Natural killer cell treated with Interleukin-12 subunit alpha and Interleukin-12 subunit beta and Interleukin-15 and Interleukin-18, amount 100 ng/mL, for 72 hours (primary cell): ENCODE data around the gene MACROD2. TPM values are rescaled to one million over a fixed set of nuclear protein-coding genes. Genes with fewer than 3 reads are reported as not detected.

Source experiments
- ATAC-seq, 2 donors: fragments of 150-1000 bp; cut with Tn5 transposase in 1 of 2; sonication (Bioruptor Pico), chemical (Tn5 transposase) in 1 of 2; 2 replicates each; pipeline ENCODE4 v1.10.0; 2021
- DNase-seq: peaks from one replicate; pipeline ENCODE4 v3.0.0; 2022; ENCODE audit warnings: low spot score
- H3K27ac Mint-ChIP-seq, 2 donors: 1 replicate in 1 of 2; 2 replicates in 1 of 2; pipeline ENCODE4 v1.8.0; 2022; ENCODE audit warnings: mixed read lengths in 2 of 2, mild to moderate bottlenecking in 1 of 2, moderate library complexity in 1 of 2
- H3K27me3 Mint-ChIP-seq, 2 donors: 1 replicate in 1 of 2; 2 replicates in 1 of 2; pipeline ENCODE4 v1.8.0; 2022; ENCODE audit warnings: mixed read lengths in 2 of 2
- H3K36me3 Mint-ChIP-seq: one replicate; pipeline ENCODE4 v1.8.0; 2022; ENCODE audit warnings: mixed read lengths
- H3K4me1 Mint-ChIP-seq, 2 donors: 1 replicate in 1 of 2; 2 replicates in 1 of 2; pipeline ENCODE4 v1.8.0; 2022; ENCODE audit warnings: low read depth in 2 of 2, mixed read lengths in 2 of 2, mild to moderate bottlenecking in 1 of 2
- H3K4me3 Mint-ChIP-seq: one replicate; pipeline ENCODE4 v1.8.0; 2022; ENCODE audit warnings: mixed read lengths
- H3K9me3 Mint-ChIP-seq: 2 replicates; pipeline ENCODE4 v1.8.0; 2022; ENCODE audit warnings: mixed read lengths
- total RNA-seq, 2 donors: library from RNA; stranded (reverse); gene quantifications; one replicate each; pipeline ENCODE4 v1.2.3, GENCODE V29; 2022

The MACROD2 gene
- total RNA-seq, 2 donors from 2014 or later: not detected

GRCh38 chr20:15847196-15847784, 1852.0 kb downstream of the MACROD2 start:
- ATAC-seq (no peak), DNase-seq (no peak)
- Mint-ChIP-seq H3K4me1 (no peaks in the 10 kb centered on the region), H3K4me3 (no peak overlapping the region), H3K27me3 (peaks cover 0 to 11% of the 10 kb centered on the region in 2 donors), H3K9me3 (peaks cover 4% of the 10 kb centered on the region), H3K36me3 (no peaks in the 10 kb centered on the region), H3K27ac (no peak overlapping the region)

GRCh38 chr20:15848126-15848525, 1852.8 kb downstream of the MACROD2 start:
- Mint-ChIP-seq H3K27me3 (peaks cover 0 to 11% of the 10 kb centered on the region in 2 donors), H3K36me3 (no peaks in the 10 kb centered on the region), H3K4me3 (no peak overlapping the region), H3K9me3 (peaks cover 4% of the 10 kb centered on the region), H3K27ac (no peak overlapping the region), H3K4me1 (no peaks in the 10 kb centered on the region)
- DNase-seq (no peak), ATAC-seq (no peak)

GRCh38 chr20:15848995-15849610, 1853.8 kb downstream of the MACROD2 start:
- Mint-ChIP-seq H3K36me3 (no peaks in the 10 kb centered on the region), H3K27ac (no peak overlapping the region), H3K4me3 (no peak overlapping the region), H3K27me3 (peaks cover 0 to 11% of the 10 kb centered on the region in 2 donors), H3K9me3 (peaks cover 4% of the 10 kb centered on the region), H3K4me1 (no peaks in the 10 kb centered on the region)
- DNase-seq (no peak), ATAC-seq (no peak)

GRCh38 chr20:15851576-15852215, 1856.4 kb downstream of the MACROD2 start:
- DNase-seq: no peak
- no peak for ATAC-seq
- Mint-ChIP-seq H3K4me1 (no peaks in the 10 kb centered on the region), H3K4me3 (no peak overlapping the region), H3K27me3 (peaks cover 0 to 12% of the 10 kb centered on the region in 2 donors), H3K36me3 (no peaks in the 10 kb centered on the region), H3K9me3 (peaks cover 4% of the 10 kb centered on the region), H3K27ac (no peak overlapping the region)

- no peak overlapping the region for H3K4me3 Mint-ChIP-seq
- ATAC-seq (no peak), DNase-seq (no peak)
- no peak overlapping the region for H3K27ac Mint-ChIP-seq
- H3K9me3 Mint-ChIP-seq: peaks cover 4% of the 10 kb centered on the region
- no peaks in the 10 kb centered on the region for H3K4me1 Mint-ChIP-seq
- H3K36me3 Mint-ChIP-seq: no peaks in the 10 kb centered on the region
- peaks cover 0 to 6% of the 10 kb centered on the region in 2 donors for H3K27me3 Mint-ChIP-seq
These were observed 1859.6 kb downstream of the MACROD2 start for GRCh38 chr20:15854911-15855310.

- ATAC-seq: no peak
- peaks cover 0 to 6% of the 10 kb centered on the region in 2 donors for H3K27me3 Mint-ChIP-seq
- H3K4me3 Mint-ChIP-seq: no peak overlapping the region
- H3K27ac Mint-ChIP-seq: no peak overlapping the region
- H3K4me1 Mint-ChIP-seq: no peaks in the 10 kb centered on the region
- no peaks in the 10 kb centered on the region for H3K9me3 Mint-ChIP-seq
- H3K36me3 Mint-ChIP-seq: no peaks in the 10 kb centered on the region
- DNase-seq: no peak
These were observed 1862.0 kb downstream of the MACROD2 start for GRCh38 chr20:15857173-15857784.

GRCh38 chr20:15859061-15859460, 1863.7 kb downstream of the MACROD2 start:
- peaks cover 0 to 3% of the 10 kb centered on the region in 2 donors for H3K27me3 Mint-ChIP-seq
- H3K27ac Mint-ChIP-seq: no peak overlapping the region
- no peaks in the 10 kb centered on the region for H3K36me3 Mint-ChIP-seq
- no peak overlapping the region for H3K4me3 Mint-ChIP-seq
- no peaks in the 10 kb centered on the region for H3K4me1 Mint-ChIP-seq
- ATAC-seq: no peak
- DNase-seq: no peak
- no peaks in the 10 kb centered on the region for H3K9me3 Mint-ChIP-seq

- H3K36me3 Mint-ChIP-seq: no peaks in the 10 kb centered on the region
- H3K4me3 Mint-ChIP-seq: no peak overlapping the region
- no peaks in the 10 kb centered on the region for H3K4me1 Mint-ChIP-seq
- no peaks in the 10 kb centered on the region for H3K9me3 Mint-ChIP-seq
- ATAC-seq (no peak), DNase-seq (no peak)
- peaks cover 0 to 2% of the 10 kb centered on the region in 2 donors for H3K27me3 Mint-ChIP-seq
- H3K27ac Mint-ChIP-seq: no peak overlapping the region
These were observed 1865.5 kb downstream of the MACROD2 start for GRCh38 chr20:15860850-15861249.

GRCh38 chr20:15862178-15862577, 1866.9 kb downstream of the MACROD2 start:
- Mint-ChIP-seq H3K4me3 (no peak overlapping the region), H3K27me3 (peaks cover 0 to 2% of the 10 kb centered on the region in 2 donors), H3K9me3 (no peaks in the 10 kb centered on the region), H3K4me1 (no peaks in the 10 kb centered on the region), H3K27ac (no peak overlapping the region), H3K36me3 (no peaks in the 10 kb centered on the region)
- DNase-seq (no peak), ATAC-seq (no peak)

GRCh38 chr20:15863735-15864134, 1868.4 kb downstream of the MACROD2 start:
- DNase-seq: no peak
- H3K27ac Mint-ChIP-seq: no peak overlapping the region
- H3K4me1 Mint-ChIP-seq: no peaks in the 10 kb centered on the region
- peaks cover 3% of the 10 kb centered on the region for H3K9me3 Mint-ChIP-seq
- peaks cover 0 to 2% of the 10 kb centered on the region in 2 donors for H3K27me3 Mint-ChIP-seq
- no peaks in the 10 kb centered on the region for H3K36me3 Mint-ChIP-seq
- ATAC-seq: no peak
- no peak overlapping the region for H3K4me3 Mint-ChIP-seq

- ATAC-seq (no peak), DNase-seq (no peak)
- peaks cover 0 to 2% of the 10 kb centered on the region in 2 donors for H3K27me3 Mint-ChIP-seq
- no peak overlapping the region for H3K4me3 Mint-ChIP-seq
- peaks cover 3% of the 10 kb centered on the region for H3K9me3 Mint-ChIP-seq
- H3K36me3 Mint-ChIP-seq: no peaks in the 10 kb centered on the region
- H3K27ac Mint-ChIP-seq: no peak overlapping the region
- H3K4me1 Mint-ChIP-seq: no peaks in the 10 kb centered on the region
These were observed 1870.2 kb downstream of the MACROD2 start for GRCh38 chr20:15865553-15865952.

- Mint-ChIP-seq H3K36me3 (no peaks in the 10 kb centered on the region), H3K4me3 (no peak overlapping the region), H3K4me1 (no peaks in the 10 kb centered on the region), H3K27me3 (peaks cover 0 to 2% of the 10 kb centered on the region in 2 donors), H3K9me3 (peaks cover 3% of the 10 kb centered on the region), H3K27ac (no peak overlapping the region)
- DNase-seq (no peak), ATAC-seq (no peak)
These were observed 1871.8 kb downstream of the MACROD2 start for GRCh38 chr20:15866916-15867730.

GRCh38 chr20:15867899-15868298, 1872.6 kb downstream of the MACROD2 start:
- Mint-ChIP-seq H3K4me3 (no peak overlapping the region), H3K4me1 (no peaks in the 10 kb centered on the region), H3K36me3 (no peaks in the 10 kb centered on the region), H3K27ac (no peak overlapping the region), H3K27me3 (peaks cover 0 to 2% of the 10 kb centered on the region in 2 donors), H3K9me3 (peaks cover 3% of the 10 kb centered on the region)
- DNase-seq: no peak
- ATAC-seq: no peak
